Bronchial epithelial cell (primary cell): ENCODE measurements around the gene ABCA3. TPM values are rescaled to one million over a fixed set of nuclear protein-coding genes. Genes with fewer than 3 reads are reported as not detected.

Source experiments
- DNase-seq: peaks from one replicate; pipeline ENCODE4 v3.0.0-alpha.2; 2010; ENCODE audit warnings: low read depth
- FAIRE-seq: peaks from 2 replicates; lab custom pipeline; 2011; peaks lifted over from hg19 to GRCh38; lab: Jason Lieb, UNC
- H3K27me3 ChIP-seq: 2 replicates; pipeline ENCODE4 v1.5.1; 2011; ENCODE audit warnings: low read length; ENCODE audit not compliant: control insufficient read depth, insufficient read depth
- H3K36me3 ChIP-seq: 2 replicates; pipeline ENCODE4 v1.5.1; 2011; ENCODE audit warnings: low read length; ENCODE audit not compliant: control insufficient read depth, insufficient read depth
- H3K4me3 ChIP-seq: 2 replicates; pipeline ENCODE4 v1.5.1; 2011; ENCODE audit warnings: mild to moderate bottlenecking, low read depth, low read length, control low read depth
- CTCF ChIP-seq: IDR thresholded peaks from 2 replicates; pipeline ENCODE4 v1.5.1; 2011; ENCODE audit warnings: mild to moderate bottlenecking, moderate library complexity, low read length, control low read depth, inconsistent platforms; ENCODE audit not compliant: insufficient read depth, severe bottlenecking
- total RNA-seq: library from RNA; depleted of rRNA; stranded (reverse); fragments of >200 nt; gene quantifications from 2 replicates; pipeline ENCODE4 v1.2.1, GENCODE V29; 2014

The ABCA3 gene
- total RNA-seq, 1 donor from 2014 or later: under 0.01 TPM

- DNase-seq (peak; percentile 82), FAIRE-seq (no peak)
- Histone ChIP-seq H3K4me3 (no peak overlapping the region), H3K36me3 (no peaks in the 10 kb centered on the region), H3K27me3 (no peaks in the 10 kb centered on the region)
- TF ChIP-seq CTCF: no peak
Observed at GRCh38 chr16:2385190-2385836, 44.8 kb upstream of the ABCA3 start.

DNA sequence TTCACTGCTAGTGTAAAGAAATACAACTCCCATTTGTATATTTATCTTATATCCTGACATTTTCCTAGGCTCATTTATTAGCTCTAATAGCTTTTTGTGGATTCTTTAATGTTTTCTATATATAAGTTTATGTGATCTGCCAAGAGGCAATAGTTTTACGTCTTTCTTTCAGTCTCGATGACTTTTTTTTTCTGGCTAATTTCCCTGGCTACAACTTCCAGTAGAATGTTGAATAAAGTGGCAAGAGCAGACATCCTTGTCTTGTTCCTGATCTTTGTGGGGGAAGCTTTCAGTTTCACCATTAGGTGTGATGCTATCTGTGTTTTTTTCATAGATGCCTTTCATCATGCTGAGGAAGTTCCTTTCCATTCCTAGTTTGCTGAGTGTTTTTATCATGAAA, 43.9 kb upstream of the ABCA3 start:
- no peak for TF ChIP-seq CTCF
- no peak for DNase-seq
- H3K27me3 ChIP-seq: no peaks in the 10 kb centered on the region
- no peaks in the 10 kb centered on the region for H3K36me3 ChIP-seq
- no peak for FAIRE-seq
- no peak overlapping the region for H3K4me3 ChIP-seq

- no peaks in the 10 kb centered on the region for H3K36me3 ChIP-seq
- no peak overlapping the region for H3K4me3 ChIP-seq
- no peak for TF ChIP-seq CTCF
- no peak for FAIRE-seq
- no peaks in the 10 kb centered on the region for H3K27me3 ChIP-seq
- DNase-seq: no peak
Observed at GRCh38 chr16:2383501-2383900, 43.0 kb upstream of the ABCA3 start.

DNA sequence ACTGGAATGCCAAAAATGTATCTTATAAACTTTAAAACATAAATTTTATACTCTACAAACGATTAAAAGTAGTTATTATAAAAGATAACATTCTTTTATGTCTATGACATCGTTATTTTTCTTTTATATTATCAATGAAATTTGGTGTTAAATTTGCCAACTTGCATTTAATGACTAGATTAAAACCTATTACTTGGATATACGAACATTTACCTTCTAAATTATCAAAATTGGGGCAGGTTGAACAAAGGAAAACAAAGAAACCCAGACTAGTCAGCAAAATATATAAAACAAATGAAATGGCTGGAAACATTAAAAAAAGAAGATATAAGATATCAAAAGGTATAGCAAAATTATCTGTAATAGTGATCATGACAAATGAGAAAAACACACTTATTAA, 34.1 kb upstream of the ABCA3 start:
- FAIRE-seq: no peak
- no peak for TF ChIP-seq CTCF
- DNase-seq: no peak
- H3K36me3 ChIP-seq: no peaks in the 10 kb centered on the region
- H3K27me3 ChIP-seq: peaks cover 3% of the 10 kb centered on the region
- no peak overlapping the region for H3K4me3 ChIP-seq

- no peak overlapping the region for H3K4me3 ChIP-seq
- no peaks in the 10 kb centered on the region for H3K36me3 ChIP-seq
- DNase-seq (no peak), FAIRE-seq (no peak)
- H3K27me3 ChIP-seq: peaks cover 11% of the 10 kb centered on the region
- TF ChIP-seq CTCF: no peak
Observed at GRCh38 chr16:2373176-2373575, 32.6 kb upstream of the ABCA3 start.

GRCh38 chr16:2372684-2373083, 32.2 kb upstream of the ABCA3 start:
- TF ChIP-seq CTCF: no peak
- FAIRE-seq (no peak), DNase-seq (no peak)
- H3K27me3 ChIP-seq: peaks cover 11% of the 10 kb centered on the region
- H3K36me3 ChIP-seq: no peaks in the 10 kb centered on the region
- H3K4me3 ChIP-seq: no peak overlapping the region
